HCT116 (cell line): ENCODE measurements around the gene CDC42EP3. TPM values are rescaled to one million over a fixed set of nuclear protein-coding genes. Genes with fewer than 3 reads are reported as not detected.

Source experiments
- ATAC-seq: fragments of 200-7000 bp; cut with Tn5 transposase; 2 replicates; pipeline ENCODE4 v1.9.1; 2020; ENCODE audit warnings: mild to moderate bottlenecking, moderate library complexity
- BruUV-seq: library from RNA; stranded (reverse); fragments of 400-500 nt; replicated peaks from 2 replicates; lab custom pipeline; 2021; lab: Mats Ljungman, UMichigan
- CTCF ChIA-PET: fragments of 300-600 bp; sonication (Branson Sonifier 250); formaldehyde crosslinking; loops from one replicate; lab custom pipeline; 2021; ENCODE audit warnings: antibody characterized with exemption; lab: Charles Lee
- POLR2A ChIA-PET: fragments of 300-600, 350-600 bp; sonication (Branson Sonifier 250); formaldehyde crosslinking; loops from one replicate; lab custom pipeline; 2021; ENCODE audit warnings: antibody characterized with exemption; lab: Charles Lee
- RAD21 ChIA-PET, 2 experiments: fragments of 300-600 bp; sonication (Branson Sonifier 250); formaldehyde crosslinking; loops; one replicate each; lab custom pipeline; 2023; ENCODE audit warnings: low total read pairs in 2 of 2; ENCODE audit not compliant: uncharacterized antibody in 2 of 2, unreplicated experiment in 2 of 2, low non-redundant PET in 1 of 2; lab: Charles Lee
- DNase-seq: peaks from one replicate; pipeline ENCODE4 v3.0.0-alpha.2; 2010; ENCODE audit warnings: low read depth, low spot score
- H2AFZ ChIP-seq: fragments of 200-600 bp; shearing (Covaris generic), sonication (generic); 2 replicates; pipeline ENCODE4 v1.6.1; 2017; ENCODE audit warnings: low read depth, mixed run types, mixed read lengths, antibody characterized with exemption, low read length; ENCODE audit not compliant: poor library complexity, severe bottlenecking
- H3K27ac ChIP-seq: 2 replicates; pipeline ENCODE4 v1.5.1; 2012; ENCODE audit warnings: low read depth, low read length
- H3K27me3 ChIP-seq: fragments of 200-600 bp; sonication (generic); 2 replicates; pipeline ENCODE4 v1.6.1; 2016; ENCODE audit warnings: mixed run types, low read length, mixed read lengths; ENCODE audit not compliant: insufficient read depth
- H3K36me3 ChIP-seq, 2 experiments: fragments of 200-500 bp in 1 of 2; fragments of 200-600 bp in 1 of 2; sonication (Bioruptor generic) in 1 of 2; sonication (generic) in 1 of 2; 2 replicates each; pipeline versions ENCODE4 v1.5.1 to v1.6.1; 2014 to 2016; ENCODE audit warnings: low read length in 2 of 2, inconsistent platforms in 1 of 2, mixed read lengths in 1 of 2, mixed run types in 1 of 2; ENCODE audit not compliant: insufficient read depth in 2 of 2, control insufficient read depth in 1 of 2
- H3K4me1 ChIP-seq, 2 experiments: fragments of 200-600 bp in 1 of 2; sonication (generic) in 1 of 2; 2 replicates each; pipeline versions ENCODE4 v1.5.1 to v1.6.1; 2012 to 2017; ENCODE audit warnings: low read length in 2 of 2, inconsistent platforms in 1 of 2, mild to moderate bottlenecking in 1 of 2, mixed read lengths in 1 of 2, mixed run types in 1 of 2, moderate library complexity in 1 of 2; ENCODE audit not compliant: insufficient read depth in 2 of 2, control insufficient read depth in 1 of 2
- H3K4me2 ChIP-seq: fragments of 200-600 bp; sonication (generic); 2 replicates; pipeline ENCODE4 v1.6.1; 2017; ENCODE audit warnings: mixed run types, low read length, mixed read lengths
- H3K4me3 ChIP-seq, 2 experiments: fragments of 200-600 bp in 1 of 2; sonication (generic) in 1 of 2; replicated peaks in 1 of 2; 2 replicates each; pipeline ENCODE4 v1.5.1; 2011 to 2016; ENCODE audit warnings: low read length in 2 of 2, control low read depth in 1 of 2, low read depth in 1 of 2, mild to moderate bottlenecking in 1 of 2, mixed read lengths in 1 of 2, mixed run types in 1 of 2
- H3K79me2 ChIP-seq: fragments of 200-600 bp; sonication (generic); 2 replicates; pipeline ENCODE4 v1.6.1; 2017; ENCODE audit warnings: mild to moderate bottlenecking, mixed run types, low read length, moderate library complexity, mixed read lengths; ENCODE audit not compliant: insufficient read depth
- H3K9ac ChIP-seq: fragments of 200-600 bp; sonication (generic); 2 replicates; pipeline ENCODE4 v1.6.1; 2016; ENCODE audit warnings: low read length, mixed read lengths
- H3K9me2 ChIP-seq: fragments of 200-600 bp; sonication (generic), shearing (Covaris generic); 2 replicates; pipeline ENCODE4 v1.6.1; 2017; ENCODE audit warnings: mixed run types, mild to moderate bottlenecking, moderate library complexity; ENCODE audit not compliant: insufficient read depth
- H3K9me3 ChIP-seq, 2 experiments: fragments of 200-500 bp in 1 of 2; fragments of 200-600 bp in 1 of 2; sonication (Bioruptor generic) in 1 of 2; sonication (generic) in 1 of 2; 2 replicates each; pipeline ENCODE4 v1.6.1; 2014 to 2017; ENCODE audit warnings: low read length in 2 of 2, mixed read lengths in 2 of 2, inconsistent platforms in 1 of 2, low read depth in 1 of 2, mild to moderate bottlenecking in 1 of 2, mixed run types in 1 of 2, moderate library complexity in 1 of 2; ENCODE audit not compliant: control insufficient read depth in 1 of 2, insufficient read depth in 1 of 2
- H4K20me1 ChIP-seq: fragments of 200-600 bp; sonication (generic), shearing (Covaris generic); 2 replicates; pipeline ENCODE4 v1.6.1; 2017; ENCODE audit warnings: mixed run types, mild to moderate bottlenecking, moderate library complexity; ENCODE audit not compliant: insufficient read depth
- ATF3 ChIP-seq: IDR thresholded peaks from 2 replicates; pipeline ENCODE4 v1.6.1; 2012
- CBX3 ChIP-seq: IDR thresholded peaks from 2 replicates; pipeline ENCODE4 v1.6.1; 2012; ENCODE audit warnings: low read depth
- CEBPB ChIP-seq: IDR thresholded peaks from 2 replicates; pipeline ENCODE4 v1.6.1; 2012; ENCODE audit warnings: low read depth
- CTCF ChIP-seq, 3 experiments: fragments of 200-600 bp in 1 of 3; sonication (generic) in 1 of 3; IDR thresholded peaks in 2 of 3; conservative IDR thresholded peaks in 1 of 3; 2 replicates each; pipeline ENCODE4 v1.5.1; 2012 to 2017; ENCODE audit warnings: low read depth in 2 of 3, low read length in 2 of 3, antibody characterized with exemption in 1 of 3, borderline replicate concordance in 1 of 3, control low read depth in 1 of 3, mild to moderate bottlenecking in 1 of 3, mixed read lengths in 1 of 3, mixed run types in 1 of 3, moderate library complexity in 1 of 3; ENCODE audit not compliant: insufficient read depth in 1 of 3
- EGR1 ChIP-seq: IDR thresholded peaks from 2 replicates; pipeline ENCODE4 v1.6.1; 2012; ENCODE audit warnings: low read depth
- ELF1 ChIP-seq: IDR thresholded peaks from 2 replicates; pipeline ENCODE4 v1.6.1; 2012; ENCODE audit warnings: low read depth, borderline replicate concordance
- EZH2 ChIP-seq: fragments of 200-600 bp; sonication (generic); IDR thresholded peaks from 2 replicates; pipeline ENCODE4 v1.6.1; 2017; ENCODE audit warnings: antibody characterized with exemption, mixed run types
- EZH2phosphoT487 ChIP-seq: fragments of 200-600 bp; IDR thresholded peaks from 2 replicates; pipeline ENCODE4 v1.6.1; 2018; ENCODE audit warnings: antibody characterized with exemption, borderline replicate concordance
- FOSL1 ChIP-seq: IDR thresholded peaks from 2 replicates; pipeline ENCODE4 v1.6.1; 2012; ENCODE audit warnings: low read depth
- JUND ChIP-seq: IDR thresholded peaks from 2 replicates; pipeline ENCODE4 v1.6.1; 2012
- SIN3A ChIP-seq: IDR thresholded peaks from 2 replicates; pipeline ENCODE4 v1.6.1; 2012; ENCODE audit warnings: low read depth
- SP1 ChIP-seq: IDR thresholded peaks from 2 replicates; pipeline ENCODE4 v1.6.1; 2012; ENCODE audit warnings: low read depth
- SRF ChIP-seq: IDR thresholded peaks from 2 replicates; pipeline ENCODE4 v1.6.1; 2012; ENCODE audit warnings: low read depth
- ZFX ChIP-seq: fragments of 450-650 bp; IDR thresholded peaks from 2 replicates; pipeline ENCODE4 v1.6.1; 2017
- ZNF274 ChIP-seq: fragments of 200-500 bp; sonication (Bioruptor generic); IDR thresholded peaks from 2 replicates; pipeline ENCODE4 v1.6.1; 2014; ENCODE audit warnings: mild to moderate bottlenecking, low read depth, low read length, inconsistent platforms
- intact Hi-C: fragments of 100-400 bp; cut with micrococcal nuclease; formaldehyde crosslinking; loops from 2 replicates; pipeline ENCODE4 v1.10.0; 2022
- total RNA-seq: library from RNA; stranded (reverse); gene quantifications from one replicate; pipeline ENCODE4 v1.2.1, GENCODE V29; 2021; ENCODE audit not compliant: unreplicated experiment
- TF ChIP-seq, protein P1 (sequence below): IDR thresholded peaks from 2 replicates; pipeline ENCODE4 v1.6.1; 2012
- TF ChIP-seq, protein P2 (sequence below): IDR thresholded peaks from 2 replicates; pipeline ENCODE4 v1.6.1; 2011; ENCODE audit warnings: mild to moderate bottlenecking, low read length, moderate library complexity; ENCODE audit not compliant: insufficient replicate concordance; ENCODE audit errors: extremely low read depth

CDC42EP3 gene
- total RNA-seq, 1 experiment from 2014 or later, result 38.2 TPM

- BruUV-seq, result no TSS peak
- intact Hi-C loops, result no loop called here
- Histone ChIP-seq H3K27me3 (no peaks in the 10 kb centered on the region), H4K20me1 (no peaks in the 10 kb centered on the region), H3K4me3 (no peak overlapping the region), H3K36me3 (peaks cover 0 to 27% of the 10 kb centered on the region in 2 experiments; a peak in 1 of 4 replicates), H3K4me1 (peaks cover 9 to 17% of the 10 kb centered on the region in 2 experiments), H3K9me3 (no peaks in the 10 kb centered on the region), H3K4me2 (no peak overlapping the region), H3K9me2 (no peaks in the 10 kb centered on the region), H3K27ac (no peak overlapping the region), H3K9ac (no peak overlapping the region), H3K79me2 (peaks cover 84% of the 10 kb centered on the region), H2AFZ (no peak overlapping the region)
- DNase-seq (no peak), ATAC-seq (no peak)
- ChIA-PET POLR2A (no interaction called here), CTCF (no interaction called here), RAD21 (no interaction called here)
- TF ChIP-seq ZFX (no peak), EZH2 (no peak), FOSL1 (no peak), SIN3A (no peak), ATF3 (no peak)
Measured at GRCh38 chr2:37647971-37648330, 23.5 kb downstream of the CDC42EP3 start.

- H2AFZ ChIP-seq, result no peak overlapping the region
- H3K9ac ChIP-seq, result no peak overlapping the region
- ChIA-PET RAD21 (no interaction called here), CTCF (no interaction called here), POLR2A (no interaction called here)
- no peaks in the 10 kb centered on the region for H3K27me3 ChIP-seq
- no peaks in the 10 kb centered on the region for H3K9me2 ChIP-seq
- intact Hi-C loops, result no loop called here
- H3K27ac ChIP-seq, result no peak overlapping the region
- H4K20me1 ChIP-seq, result no peaks in the 10 kb centered on the region
- BruUV-seq, result no TSS peak
- DNase-seq (no peak), ATAC-seq (no peak)
- H3K4me2 ChIP-seq, result no peak overlapping the region
- no peak overlapping the region for H3K4me3 ChIP-seq
- peaks cover 64% of the 10 kb centered on the region for H3K79me2 ChIP-seq
- H3K9me3 ChIP-seq, result no peaks in the 10 kb centered on the region
- H3K4me1 ChIP-seq, result no peaks in the 10 kb centered on the region
- H3K36me3 ChIP-seq, result peaks cover 0 to 31% of the 10 kb centered on the region in 2 experiments; a peak in 1 of 4 replicates
- TF ChIP-seq ZNF274 (no peak), EZH2 (no peak), SP1 (no peak), SRF (no peak), CEBPB (no peak), SIN3A (no peak), ELF1 (no peak), CBX3 (no peak), CTCF (IDR thresholded peaks at IDR 0.05 in 2 of 3, conservative IDR thresholded peaks at IDR 0.05 in 1 of 3; ENCODE audit: borderline replicate concordance in 1 of 3, insufficient read depth in 1 of 3, low read depth in 2 of 3, low read length in 2 of 3) (no peak), ZFX (no peak), EZH2phosphoT487 (no peak), EGR1 (no peak), JUND (no peak), FOSL1 (no peak)
- TF ChIP-seq, protein P1, sequence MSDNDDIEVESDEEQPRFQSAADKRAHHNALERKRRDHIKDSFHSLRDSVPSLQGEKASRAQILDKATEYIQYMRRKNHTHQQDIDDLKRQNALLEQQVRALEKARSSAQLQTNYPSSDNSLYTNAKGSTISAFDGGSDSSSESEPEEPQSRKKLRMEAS, result no peak
- TF ChIP-seq, protein P2, sequence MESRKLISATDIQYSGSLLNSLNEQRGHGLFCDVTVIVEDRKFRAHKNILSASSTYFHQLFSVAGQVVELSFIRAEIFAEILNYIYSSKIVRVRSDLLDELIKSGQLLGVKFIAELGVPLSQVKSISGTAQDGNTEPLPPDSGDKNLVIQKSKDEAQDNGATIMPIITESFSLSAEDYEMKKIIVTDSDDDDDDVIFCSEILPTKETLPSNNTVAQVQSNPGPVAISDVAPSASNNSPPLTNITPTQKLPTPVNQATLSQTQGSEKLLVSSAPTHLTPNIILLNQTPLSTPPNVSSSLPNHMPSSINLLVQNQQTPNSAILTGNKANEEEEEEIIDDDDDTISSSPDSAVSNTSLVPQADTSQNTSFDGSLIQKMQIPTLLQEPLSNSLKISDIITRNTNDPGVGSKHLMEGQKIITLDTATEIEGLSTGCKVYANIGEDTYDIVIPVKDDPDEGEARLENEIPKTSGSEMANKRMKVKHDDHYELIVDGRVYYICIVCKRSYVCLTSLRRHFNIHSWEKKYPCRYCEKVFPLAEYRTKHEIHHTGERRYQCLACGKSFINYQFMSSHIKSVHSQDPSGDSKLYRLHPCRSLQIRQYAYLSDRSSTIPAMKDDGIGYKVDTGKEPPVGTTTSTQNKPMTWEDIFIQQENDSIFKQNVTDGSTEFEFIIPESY, result no peak
Measured at GRCh38 chr2:37645836-37646235, 25.6 kb downstream of the CDC42EP3 start.
